Endothelial cell of umbilical vein (primary cell): ENCODE measurements around the gene AIRE. TPM values are rescaled to one million over a fixed set of nuclear protein-coding genes. Genes with fewer than 3 reads are reported as not detected.

Source experiments
- BruUV-seq: library from RNA; stranded (reverse); fragments of 400-500 nt; replicated peaks from 2 replicates; lab custom pipeline; 2021; lab: Mats Ljungman, UMichigan
- CTCF ChIA-PET: fragments of 300-600, 350-600 bp; sonication (Branson Sonifier 250); formaldehyde crosslinking; loops from one replicate; lab custom pipeline; 2021; ENCODE audit warnings: antibody characterized with exemption, inconsistent platforms; lab: Charles Lee
- POLR2A ChIA-PET: fragments of 300-600, 350-600 bp; sonication (Branson Sonifier 250); formaldehyde crosslinking; loops from one replicate; lab custom pipeline; 2021; ENCODE audit warnings: antibody characterized with exemption, inconsistent platforms; lab: Charles Lee
- DNase-seq: peaks from one replicate; pipeline ENCODE4 v3.0.0-alpha.2; 2011; ENCODE audit warnings: low read depth, low spot score
- FAIRE-seq: peaks from 2 replicates; lab custom pipeline; 2011; peaks lifted over from hg19 to GRCh38; lab: Jason Lieb, UNC
- H2AFZ ChIP-seq: 2 replicates; pipeline ENCODE4 v1.6.0; 2012; ENCODE audit warnings: low read depth, low read length, control low read depth, inconsistent platforms
- H3K27ac ChIP-seq: 2 replicates; pipeline ENCODE4 v1.5.1; 2011; ENCODE audit warnings: low read depth, mild to moderate bottlenecking, control low read depth, low read length, moderate library complexity; ENCODE audit not compliant: insufficient read depth
- H3K27me3 ChIP-seq, 2 experiments: 2 replicates each; pipeline versions ENCODE4 v1.6.0 to v1.6.1; 2011; ENCODE audit warnings: low read length in 2 of 2, mixed read lengths in 1 of 2; ENCODE audit not compliant: control insufficient read depth in 2 of 2, insufficient read depth in 2 of 2
- H3K36me3 ChIP-seq, 2 experiments: 2 replicates in 1 of 2; 3 replicates in 1 of 2; pipeline ENCODE4 v1.5.1; 2011; ENCODE audit warnings: low read length in 2 of 2, mild to moderate bottlenecking in 1 of 2, moderate library complexity in 1 of 2; ENCODE audit not compliant: control insufficient read depth in 2 of 2, insufficient read depth in 2 of 2; ENCODE audit errors: extremely low read depth in 1 of 2
- H3K4me1 ChIP-seq: 3 replicates; pipeline ENCODE4 v1.5.1; 2011; ENCODE audit warnings: mild to moderate bottlenecking, low read length; ENCODE audit not compliant: control insufficient read depth, insufficient read depth; ENCODE audit errors: extremely low read depth
- H3K4me2 ChIP-seq: 2 replicates; pipeline ENCODE4 v1.6.1; 2011; ENCODE audit warnings: low read length, control low read depth, mixed read lengths; ENCODE audit not compliant: insufficient read depth
- H3K4me3 ChIP-seq, 3 experiments: fragments of 200-600 bp in 1 of 3; sonication (generic), shearing (Covaris generic) in 1 of 3; replicated peaks in 1 of 3; 2 replicates each; pipeline ENCODE4 v1.5.1; 2011 to 2016; ENCODE audit warnings: control low read depth in 3 of 3, low read length in 3 of 3, mild to moderate bottlenecking in 2 of 3, inconsistent platforms in 1 of 3, low read depth in 1 of 3, moderate library complexity in 1 of 3; ENCODE audit not compliant: insufficient read depth in 1 of 3
- H3K79me2 ChIP-seq: 2 replicates; pipeline ENCODE4 v1.6.0; 2012; ENCODE audit warnings: low read length, inconsistent platforms; ENCODE audit not compliant: control insufficient read depth, insufficient read depth
- H3K9ac ChIP-seq: replicated peaks from 2 replicates; pipeline ENCODE3; 2011; ENCODE audit warnings: low read length, control low read depth; ENCODE audit not compliant: insufficient read depth; ENCODE audit errors: extremely low read depth
- H3K9me1 ChIP-seq: replicated peaks from 3 replicates; pipeline ENCODE4 v1.6.0; 2011; ENCODE audit warnings: mild to moderate bottlenecking, low read length; ENCODE audit not compliant: control insufficient read depth, insufficient read depth; ENCODE audit errors: extremely low read depth
- H3K9me3 ChIP-seq: replicated peaks from 2 replicates; pipeline ENCODE4 v1.5.1; 2012; ENCODE audit warnings: low read length, inconsistent platforms; ENCODE audit not compliant: control insufficient read depth, insufficient read depth
- H4K20me1 ChIP-seq: replicated peaks from 2 replicates; pipeline ENCODE3; 2011; ENCODE audit warnings: mild to moderate bottlenecking, low read length; ENCODE audit not compliant: control insufficient read depth, insufficient read depth; ENCODE audit errors: extremely low read depth
- CTCF ChIP-seq, 2 donors: IDR thresholded peaks; 1 replicate in 1 of 2; 2 replicates in 1 of 2; pipeline ENCODE4 v1.5.1; 2011; ENCODE audit warnings: low read length in 2 of 2, mild to moderate bottlenecking in 2 of 2, moderate library complexity in 2 of 2, control low read depth in 1 of 2, inconsistent platforms in 1 of 2, low read depth in 1 of 2; ENCODE audit not compliant: insufficient read depth in 1 of 2; ENCODE audit errors: extremely low read depth in 1 of 2
- EZH2 ChIP-seq: IDR thresholded peaks from 2 replicates; pipeline ENCODE4 v1.6.1; 2012; ENCODE audit warnings: borderline replicate concordance, low read depth, mild to moderate bottlenecking, moderate library complexity, low read length, inconsistent platforms; ENCODE audit not compliant: severe bottlenecking
- FOS ChIP-seq: IDR thresholded peaks from 2 replicates; pipeline ENCODE4 v1.6.1; 2011; ENCODE audit warnings: mild to moderate bottlenecking, low read length, moderate library complexity, borderline replicate concordance; ENCODE audit not compliant: insufficient read depth
- GATA2 ChIP-seq: IDR thresholded peaks from 2 replicates; pipeline ENCODE4 v1.7.0; 2011; ENCODE audit warnings: low read depth, mild to moderate bottlenecking, moderate library complexity, mixed read lengths, low read length; ENCODE audit not compliant: insufficient read length, insufficient read depth
- JUN ChIP-seq: IDR thresholded peaks from 2 replicates; pipeline ENCODE4 v1.6.1; 2011; ENCODE audit warnings: borderline replicate concordance, low read depth; ENCODE audit not compliant: insufficient read length, insufficient read depth
- MAX ChIP-seq: IDR thresholded peaks from 2 replicates; pipeline ENCODE4 v1.6.1; 2011; ENCODE audit not compliant: insufficient read depth, insufficient read length
- MYC ChIP-seq: IDR thresholded peaks from one replicate; pipeline ENCODE4 v1.6.1; 2011; ENCODE audit warnings: mild to moderate bottlenecking, low read depth, low read length
- POLR2A ChIP-seq: IDR thresholded peaks from 2 replicates; pipeline ENCODE4 v1.6.1; 2012; ENCODE audit warnings: low read depth, mild to moderate bottlenecking, control low read depth, low read length
- POLR2AphosphoS5 ChIP-seq: IDR thresholded peaks from 2 replicates; pipeline ENCODE4 v1.6.1; 2012; ENCODE audit warnings: low read depth, mild to moderate bottlenecking, control low read depth, low read length, moderate library complexity; ENCODE audit not compliant: insufficient read depth
- dilution Hi-C: fragments of 300-500 bp; cut with MboI; formaldehyde crosslinking; loops from one replicate; pipeline ENCODE4 v1.15.0; 2019; ENCODE audit warnings: low sequenced_read_pairs; ENCODE audit not compliant: extremely low pct_ligation_motif_present
- intact Hi-C: fragments of 100-400 bp; cut with micrococcal nuclease; formaldehyde crosslinking; loops from one replicate; pipeline ENCODE4 v1.10.0; 2022
- polyA plus RNA-seq, 4 experiments: library from polyadenylated mRNA; depleted of rRNA in 3 of 4; stranded (reverse) in 3 of 4; unstranded in 1 of 4; fragments of >200 nt; gene quantifications; 2 replicates each; pipeline versions ENCODE4 v1.2.1 to v1.2.3, GENCODE V29; 2011 to 2012; ENCODE audit warnings: missing spikeins in 1 of 4
- total RNA-seq: library from RNA; stranded (reverse); gene quantifications from 2 replicates; pipeline ENCODE4 v1.2.3, GENCODE V29; 2021

The AIRE gene
- total and polyA plus RNA-seq, 2 donors (not counting 3 experiments of a cell fraction or from before 2014, with no cell fraction given): 0.04 to 0.11 TPM

- Histone ChIP-seq H3K9ac (no peak overlapping the region), H3K9me3 (no peaks in the 10 kb centered on the region), H3K27ac (no peak overlapping the region), H3K79me2 (no peaks in the 10 kb centered on the region), H3K9me1 (no peaks in the 10 kb centered on the region), H3K27me3 (peaks cover 0 to 3% of the 10 kb centered on the region in 2 experiments), H3K4me2 (no peak overlapping the region), H3K4me1 (no peaks in the 10 kb centered on the region), H4K20me1 (no peaks in the 10 kb centered on the region), H2AFZ (no peak overlapping the region), H3K36me3 (no peaks in the 10 kb centered on the region), H3K4me3 (no peak overlapping the region)
- TF ChIP-seq POLR2A: no peak
- TF ChIP-seq FOS: no peak
- no peak for TF ChIP-seq CTCF (IDR thresholded peaks at IDR 0.05; ENCODE audit: extremely low read depth in 1 of 2, insufficient read depth in 1 of 2, low read depth in 1 of 2, low read length in 2 of 2)
- TF ChIP-seq JUN: no peak
- TF ChIP-seq GATA2: no peak
- TF ChIP-seq EZH2: no peak
- TF ChIP-seq MAX: no peak
- TF ChIP-seq POLR2AphosphoS5: no peak
- TF ChIP-seq MYC: no peak
- dilution Hi-C loops (no loop called here), intact Hi-C loops (no loop called here)
- no peak for FAIRE-seq
- BruUV-seq: no TSS peak
- CTCF ChIA-PET: interaction anchor here (2.2 kb wide), 1 partner anchor 9 kb away, joined by 11 read pairs; no protein-coding TSS in a partner anchor
- no peak for DNase-seq
- POLR2A ChIA-PET: no interaction called here
These were observed 2.8 kb downstream of the AIRE start for GRCh38 chr21:44288251-44289110.
